Muscle of leg (tissue), 11 donors: Measurements from ENCODE around the gene CCDC117. TPM values are rescaled to one million over a fixed set of nuclear protein-coding genes. Genes with fewer than 3 reads are reported as not detected.
"Not testable (repeated sequence)": the region's sequence is repeated elsewhere in the genome, so short reads cannot be mapped to it uniquely, and the experiment has no call there.

ENCODE experiments used
- DNase-seq: peaks from one replicate; pipeline ENCODE4 v3.0.0; 2013
- H3K27ac ChIP-seq: one replicate; pipeline ENCODE4 v1.5.1; 2013; ENCODE audit warnings: mild to moderate bottlenecking, low read length, control low read depth
- H3K27me3 ChIP-seq: one replicate; pipeline ENCODE4 v1.6.1; 2013; ENCODE audit warnings: low read length; ENCODE audit not compliant: control insufficient read depth, insufficient read depth
- H3K36me3 ChIP-seq: one replicate; pipeline ENCODE4 v1.6.1; 2013; ENCODE audit warnings: low read length; ENCODE audit not compliant: control insufficient read depth, insufficient read depth
- H3K4me1 ChIP-seq: one replicate; pipeline ENCODE4 v1.6.1; 2013; ENCODE audit warnings: low read length; ENCODE audit not compliant: control insufficient read depth, insufficient read depth
- H3K4me3 ChIP-seq: one replicate; pipeline ENCODE4 v1.5.1; 2013; ENCODE audit warnings: low read length, control low read depth
- H3K9me3 ChIP-seq: replicated peaks from 2 replicates; pipeline ENCODE4 v1.6.1; 2013; ENCODE audit warnings: low read depth, low read length; ENCODE audit not compliant: control insufficient read depth
- WGBS: methylation state at CpG from one replicate; pipeline ENCODE4 v1.1.5; 2013; ENCODE audit warnings: missing lambda C conversion rate; ENCODE audit not compliant: insufficient coverage; 5-methylcytosine and 5-hydroxymethylcytosine counted together
- polyA plus RNA-seq, 8 donors: library from polyadenylated mRNA; unstranded; fragments of 120-200 nt; gene quantifications; one replicate each; pipeline versions ENCODE4 v1.2.1 to v1.2.3, GENCODE V29; 2013; ENCODE audit warnings: inconsistent platforms in 1 of 8, low replicate concordance in 1 of 8; ENCODE audit not compliant: insufficient read length in 8 of 8, insufficient read depth in 1 of 8
- total RNA-seq: library from RNA; stranded (reverse); fragments of 120-200 nt; gene quantifications from one replicate; pipeline ENCODE4 v1.2.4, GENCODE V29; 2013

CCDC117 gene
- total and polyA plus RNA-seq, 9 donors, result 14.2 to 30.9 (median 22.9) TPM

DNA sequence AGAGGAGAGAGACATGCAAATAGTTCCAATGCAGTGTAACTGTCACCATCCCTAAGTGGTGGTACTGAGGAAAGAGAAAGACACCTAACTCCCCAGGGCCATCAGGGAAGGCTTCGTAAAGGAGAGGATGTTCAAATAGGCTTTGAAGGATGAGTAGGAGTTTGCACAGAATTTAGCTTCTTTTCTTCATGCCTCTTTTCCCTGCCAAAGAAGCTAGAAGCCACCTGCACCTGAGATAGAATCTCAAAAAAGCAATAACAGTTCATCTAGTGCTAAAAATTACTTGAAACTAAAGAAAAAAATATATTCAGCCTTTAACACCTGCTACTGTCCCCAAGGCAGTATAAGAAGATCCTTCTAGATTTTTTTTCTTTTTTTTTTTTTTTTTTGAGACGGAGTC lies 44.6 kb downstream of the CCDC117 start:
- DNase-seq, result no peak
- WGBS, result no CpG with 5 or more reads among the region's 2 CpGs
- Histone ChIP-seq H3K9me3 (no peaks in the 10 kb centered on the region), H3K27me3 (no peaks in the 10 kb centered on the region), H3K36me3 (no peaks in the 10 kb centered on the region), H3K4me1 (peaks cover 14% of the 10 kb centered on the region), H3K27ac (no peak overlapping the region), H3K4me3 (no peak overlapping the region)

DNA sequence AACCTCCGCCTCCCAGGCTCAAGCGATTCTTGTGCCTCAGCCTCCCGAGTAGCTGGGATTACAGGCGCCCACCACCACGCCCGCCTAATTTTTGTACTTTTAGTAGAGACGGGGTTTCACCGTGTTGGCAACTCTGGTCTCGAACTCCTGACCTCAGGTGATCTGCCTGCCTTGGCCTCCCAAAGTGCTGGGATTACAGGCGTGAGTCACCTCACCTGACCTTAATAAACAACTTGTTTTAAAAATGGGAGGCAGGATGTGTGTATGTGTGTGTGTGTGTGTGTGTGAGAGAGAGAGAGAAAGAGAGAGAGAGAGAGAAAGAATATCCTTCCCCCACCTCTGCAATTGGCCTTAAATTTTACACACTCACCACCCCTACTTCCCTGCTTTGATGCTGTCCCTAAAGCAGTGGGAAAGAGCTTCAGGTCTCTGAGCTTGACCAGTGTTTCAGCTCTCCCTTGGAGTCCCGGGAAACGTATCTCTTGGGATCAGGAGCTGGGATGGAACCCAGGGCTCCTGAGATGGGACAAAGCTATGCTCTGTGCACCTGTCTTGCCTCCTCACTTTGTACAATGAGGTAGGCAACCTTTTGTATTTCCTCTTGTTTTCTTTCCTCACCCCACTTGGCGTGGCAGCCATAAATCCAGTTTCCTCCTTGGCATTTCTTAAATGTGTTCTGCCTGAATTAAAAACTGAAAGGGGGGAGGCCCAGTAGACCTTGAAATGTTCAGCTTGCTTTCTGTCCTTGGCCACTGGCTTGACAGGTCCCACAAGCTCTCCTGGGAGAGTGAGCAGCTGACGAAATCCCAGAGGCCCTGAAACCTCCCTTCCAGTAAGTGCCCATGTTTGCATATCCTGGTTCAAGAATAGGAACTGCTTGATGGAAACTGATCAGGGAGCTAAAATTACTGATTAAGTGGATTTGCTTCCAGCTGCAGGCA lies 45.7 kb downstream of the CCDC117 start:
- H3K9me3 ChIP-seq, result no peaks in the 10 kb centered on the region
- WGBS, result 90% methylated on average over 11 of the region's 14 CpGs
- peaks cover 9% of the 10 kb centered on the region for H3K4me1 ChIP-seq
- H3K27ac ChIP-seq, result peak overlapping the region; percentile 72
- H3K27me3 ChIP-seq, result no peaks in the 10 kb centered on the region
- peak; percentile 62 for DNase-seq
- no peak overlapping the region for H3K4me3 ChIP-seq
- no peaks in the 10 kb centered on the region for H3K36me3 ChIP-seq

DNA sequence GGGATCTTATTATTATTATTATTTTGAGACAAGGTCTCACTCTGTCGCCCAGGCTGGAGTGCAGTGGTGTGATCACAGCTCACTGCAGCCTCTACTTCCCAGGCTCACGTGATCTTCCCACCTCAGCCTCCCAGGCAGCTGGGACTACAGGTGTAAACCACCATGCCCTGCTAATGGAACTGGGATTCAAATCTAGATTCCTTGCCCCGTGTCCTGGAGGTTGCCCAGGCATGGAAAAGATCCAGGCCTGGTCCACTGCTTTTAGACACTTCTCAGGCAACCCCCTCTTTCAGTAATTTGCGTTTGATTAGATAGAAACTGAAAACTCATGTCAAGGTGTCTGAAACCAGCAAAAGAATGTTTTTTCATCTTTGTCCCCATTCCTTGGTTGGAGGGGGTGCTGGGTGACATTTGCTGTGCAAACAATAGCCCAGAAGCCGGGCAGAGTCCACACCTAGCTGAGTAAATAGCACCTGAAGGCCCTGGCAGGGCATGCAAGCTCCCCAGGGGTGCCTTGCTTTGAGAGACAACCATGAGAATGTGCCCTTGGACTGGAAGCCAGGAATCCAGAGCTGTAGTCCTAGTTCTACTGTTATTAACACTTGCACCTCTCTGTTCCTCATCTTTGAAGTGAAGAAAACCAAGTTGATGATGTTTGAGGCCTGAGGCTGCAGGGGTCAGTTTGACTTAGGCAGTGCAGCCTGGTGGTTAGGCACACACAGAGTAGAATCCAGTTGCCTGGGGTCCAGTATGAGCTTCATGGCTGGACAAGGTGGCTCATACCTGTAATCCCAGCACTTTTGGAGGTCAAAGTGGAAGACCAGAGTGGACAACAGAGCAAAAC lies 47.0 kb downstream of the CCDC117 start:
- Histone ChIP-seq H3K27me3 (no peaks in the 10 kb centered on the region), H3K9me3 (no peaks in the 10 kb centered on the region), H3K27ac (peak overlapping the region; percentile 72), H3K4me1 (peaks cover 9% of the 10 kb centered on the region), H3K4me3 (no peak overlapping the region), H3K36me3 (no peaks in the 10 kb centered on the region)
- DNase-seq, result no peak
- 74% methylated on average over 3 of the region's 5 CpGs for WGBS

DNA sequence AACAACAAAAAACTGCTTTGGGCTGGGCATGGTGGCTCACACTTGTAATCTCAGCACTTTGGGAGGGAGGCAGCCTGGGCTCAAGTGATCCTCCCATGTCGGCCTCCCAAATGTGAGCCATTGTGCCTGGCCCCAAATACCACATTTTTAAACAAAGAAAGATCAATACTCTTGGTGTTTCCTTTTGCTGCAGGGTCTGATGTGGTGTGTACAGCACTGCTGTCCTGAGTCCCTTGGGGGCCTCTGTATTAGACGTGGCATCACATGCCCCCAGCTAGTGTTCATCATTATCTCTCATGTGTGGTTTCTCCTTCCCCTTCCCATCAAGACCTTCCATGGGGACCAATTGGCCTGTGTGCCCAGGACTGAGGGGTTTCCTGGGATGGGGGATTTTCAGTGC lies 48.4 kb downstream of the CCDC117 start:
- no CpG with 5 or more reads among the region's 2 CpGs for WGBS

DNA sequence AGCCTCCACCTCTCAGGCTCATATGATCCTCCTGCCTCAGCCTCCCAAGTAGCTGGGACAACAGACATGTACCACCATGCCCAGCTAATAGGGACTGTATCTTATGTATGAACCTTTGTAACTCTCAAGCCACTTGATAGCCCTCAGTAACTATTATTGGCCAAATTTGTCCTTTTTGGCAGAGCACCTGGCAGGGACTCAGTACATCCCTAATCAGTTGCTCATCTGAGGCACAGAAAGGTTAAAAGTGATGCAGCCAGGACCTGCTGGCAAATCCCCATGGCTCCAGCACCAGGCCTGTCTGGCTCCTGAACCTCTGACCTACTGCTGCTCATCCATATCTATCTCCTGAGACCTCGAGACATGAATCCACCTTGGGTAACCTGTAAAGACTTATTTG lies 49.0 kb downstream of the CCDC117 start:
- no peak overlapping the region for H3K27ac ChIP-seq
- no peaks in the 10 kb centered on the region for H3K27me3 ChIP-seq
- H3K4me3 ChIP-seq, result no peak overlapping the region
- H3K4me1 ChIP-seq, result peaks cover 9% of the 10 kb centered on the region
- no peak for DNase-seq
- no peaks in the 10 kb centered on the region for H3K36me3 ChIP-seq
- WGBS, result 88% methylated on average over 1 of the region's 1 CpG
- H3K9me3 ChIP-seq, result no peaks in the 10 kb centered on the region

More for the DNA sequence above, 48.4 kb downstream of the CCDC117 start:
- H3K27ac ChIP-seq, result no peak overlapping the region
- H3K27me3 ChIP-seq, result no peaks in the 10 kb centered on the region
- no peak overlapping the region for H3K4me3 ChIP-seq
- H3K4me1 ChIP-seq, result peaks cover 9% of the 10 kb centered on the region
- DNase-seq, result no peak
- H3K9me3 ChIP-seq, result no peaks in the 10 kb centered on the region
- no peaks in the 10 kb centered on the region for H3K36me3 ChIP-seq

DNA sequence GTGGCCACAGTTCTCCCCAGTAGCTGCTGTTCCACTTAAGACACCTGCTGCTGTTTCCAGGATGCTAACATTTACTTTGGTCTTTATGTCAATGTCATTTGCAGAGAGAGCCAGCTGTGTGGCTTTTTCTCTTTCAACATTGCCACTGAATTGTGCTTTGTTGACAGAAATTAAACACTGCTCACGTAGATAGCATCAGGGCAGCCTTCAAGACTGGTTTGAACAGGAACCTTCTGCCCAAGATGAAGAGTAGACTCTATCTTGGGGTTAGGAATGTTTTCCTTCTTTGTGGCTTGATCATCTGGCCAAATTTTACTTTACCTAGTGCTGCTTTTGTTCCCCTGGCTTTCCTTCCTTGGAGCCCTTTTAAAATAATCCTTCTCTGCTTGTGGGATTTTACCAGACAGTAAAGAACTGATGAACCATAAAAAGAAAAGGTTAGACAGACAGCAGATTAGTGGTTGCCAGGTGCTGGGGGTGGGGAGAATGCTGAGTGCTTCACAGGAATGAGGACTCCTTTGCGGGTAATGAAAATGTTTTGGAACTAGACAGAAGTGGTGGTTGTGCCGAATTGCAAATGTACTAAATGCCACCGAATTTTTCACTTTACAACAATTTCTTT lies 50.5 kb downstream of the CCDC117 start:
- no peak overlapping the region for H3K4me3 ChIP-seq
- H3K27ac ChIP-seq, result no peak overlapping the region
- WGBS, result 60% methylated on average over 1 of the region's 4 CpGs

DNA sequence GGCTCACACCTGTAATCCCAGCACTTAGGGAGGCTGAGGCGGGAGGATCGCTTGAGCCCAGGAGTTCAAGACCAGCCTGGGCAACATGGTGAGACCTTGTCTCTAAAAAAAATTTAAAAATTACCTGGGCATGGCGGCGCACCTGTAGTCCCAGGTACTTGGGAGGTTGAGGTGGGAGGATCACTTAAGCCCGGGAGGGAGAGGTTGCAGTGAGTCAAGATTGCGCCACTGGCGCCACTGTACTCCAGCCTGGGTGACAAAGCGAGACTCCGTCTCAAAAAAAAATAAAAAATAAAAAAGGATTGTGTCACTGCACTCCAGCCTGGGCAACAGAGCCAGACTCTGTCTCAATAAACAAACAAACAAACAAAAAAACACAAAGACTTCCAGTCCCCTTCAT lies 52.0 kb downstream of the CCDC117 start:
- not testable (repeated sequence) for H3K27me3 ChIP-seq, H3K36me3 ChIP-seq, H3K9me3 ChIP-seq, H3K4me1 ChIP-seq, DNase-seq, H3K27ac ChIP-seq, H3K4me3 ChIP-seq
- WGBS, result 92% methylated on average over 3 of the region's 9 CpGs

More for the DNA sequence above, 50.5 kb downstream of the CCDC117 start:
- H3K36me3 ChIP-seq, result no peaks in the 10 kb centered on the region
- no peaks in the 10 kb centered on the region for H3K9me3 ChIP-seq
- no peaks in the 10 kb centered on the region for H3K27me3 ChIP-seq
- peaks cover 9% of the 10 kb centered on the region for H3K4me1 ChIP-seq
- DNase-seq, result peak; percentile 36

DNA sequence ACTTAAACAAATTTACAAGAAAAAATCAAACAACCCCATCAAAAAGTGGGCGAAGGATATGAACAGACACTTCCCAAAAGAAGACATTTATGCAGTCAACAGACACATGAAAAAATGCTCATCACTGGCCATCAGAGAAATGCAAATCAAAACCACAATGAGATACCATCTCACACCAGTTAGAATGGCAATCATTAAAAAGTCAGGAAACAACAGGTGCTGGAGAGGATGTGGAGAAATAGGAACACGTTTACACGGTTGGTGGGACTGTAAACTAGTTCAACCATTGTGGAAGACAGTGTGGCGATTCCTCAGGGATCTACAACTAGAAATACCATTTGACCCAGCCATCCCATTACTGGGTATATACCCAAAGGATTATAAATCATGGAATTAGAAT lies 53.9 kb downstream of the CCDC117 start:
- WGBS, result no CpG with 5 or more reads among the region's 4 CpGs
- H3K9me3 ChIP-seq, H3K4me3 ChIP-seq, H3K4me1 ChIP-seq, H3K36me3 ChIP-seq, DNase-seq, H3K27me3 ChIP-seq, H3K27ac ChIP-seq: not testable (repeated sequence)

DNA sequence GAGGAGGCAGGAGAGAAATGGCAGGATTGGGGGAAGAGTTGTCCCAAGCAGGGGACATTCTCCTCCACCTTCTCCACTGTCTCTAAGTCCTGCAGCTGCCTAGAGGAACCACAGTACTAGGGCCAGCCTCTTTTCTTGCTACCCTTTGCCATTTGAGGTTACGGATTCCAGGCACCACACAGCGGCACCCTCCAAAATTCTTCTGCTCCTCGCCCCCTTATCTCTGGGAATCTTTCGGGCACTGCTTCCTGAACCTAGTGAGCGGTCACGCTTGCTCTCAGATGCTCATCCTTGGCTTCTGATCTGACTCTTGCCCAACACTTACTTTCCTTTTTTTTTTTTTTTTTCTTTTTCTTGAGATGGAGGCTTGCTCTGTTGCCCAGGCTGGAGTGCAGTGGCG lies 54.4 kb downstream of the CCDC117 start:
- DNase-seq, result no peak
- Histone ChIP-seq H3K27ac (no peak overlapping the region), H3K36me3 (no peaks in the 10 kb centered on the region), H3K4me1 (no peaks in the 10 kb centered on the region), H3K4me3 (no peak overlapping the region), H3K27me3 (no peaks in the 10 kb centered on the region), H3K9me3 (no peaks in the 10 kb centered on the region)
- WGBS, result 93% methylated on average over 4 of the region's 7 CpGs
